GM12891 (cell line): ENCODE measurements around the gene MAP3K19.

ENCODE experiments used
- DNase-seq: peaks from one replicate; pipeline ENCODE4 v3.0.0; 2011; ENCODE audit warnings: low spot score; ENCODE audit not compliant: insufficient read length
- FAIRE-seq: peaks from 2 replicates; lab custom pipeline; 2011; peaks lifted over from hg19 to GRCh38; lab: Jason Lieb, UNC
- PAX5 ChIP-seq: IDR thresholded peaks from 2 replicates; pipeline ENCODE4 v1.6.1; 2011; ENCODE audit warnings: low read length, moderate library complexity, mild to moderate bottlenecking; ENCODE audit not compliant: insufficient read depth, severe bottlenecking
- POLR2A ChIP-seq: IDR thresholded peaks from 2 replicates; pipeline ENCODE4 v1.6.1; 2011; ENCODE audit warnings: low read depth, low read length, control low read depth
- POLR2AphosphoS5 ChIP-seq: IDR thresholded peaks from 2 replicates; pipeline ENCODE4 v1.6.1; 2011; ENCODE audit warnings: low read depth, low read length, control low read depth
- POU2F2 ChIP-seq: IDR thresholded peaks from 2 replicates; pipeline ENCODE4 v1.6.1; 2011; ENCODE audit warnings: low read depth, mild to moderate bottlenecking, control low read depth, low read length, moderate library complexity
- SPI1 ChIP-seq: IDR thresholded peaks from 2 replicates; pipeline ENCODE4 v1.6.1; 2011; ENCODE audit warnings: low read depth, low read length, control low read depth
- TAF1 ChIP-seq: IDR thresholded peaks from 2 replicates; pipeline ENCODE4 v1.6.1; 2011; ENCODE audit warnings: low read depth, low read length, control low read depth

The MAP3K19 gene

DNA sequence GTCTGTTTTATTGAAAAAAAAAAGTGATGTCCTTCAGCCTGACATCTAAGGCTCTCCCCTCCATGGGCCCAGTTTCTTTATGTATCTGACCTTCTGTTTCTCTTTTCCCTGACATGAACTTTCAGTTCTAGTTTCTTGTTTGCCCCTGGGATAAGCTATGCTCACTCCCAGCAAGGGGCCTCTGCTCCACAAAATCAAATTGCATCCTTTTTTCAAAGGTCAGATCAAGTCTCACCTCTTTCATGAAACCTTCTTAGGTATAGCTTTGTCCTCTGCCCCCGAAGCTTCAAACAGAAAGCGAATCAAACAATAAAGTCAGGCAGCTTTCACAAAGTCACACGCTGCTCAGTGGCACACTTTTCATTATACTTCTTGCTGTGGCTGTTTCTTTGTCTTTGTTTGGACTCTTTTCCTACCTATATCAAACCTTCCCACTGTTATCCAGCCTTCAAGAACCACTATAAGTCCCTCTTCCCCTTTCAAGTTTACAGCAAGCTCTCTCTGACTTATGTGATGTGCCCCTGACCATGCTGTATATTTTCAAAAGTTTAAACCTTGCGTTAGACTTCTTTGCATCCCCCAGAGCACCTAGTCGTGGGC, 23.3 kb downstream of the MAP3K19 start:
- no peak for TF ChIP-seq PAX5
- TF ChIP-seq POU2F2: no peak
- no peak for TF ChIP-seq TAF1
- TF ChIP-seq POLR2AphosphoS5: no peak
- no peak for TF ChIP-seq POLR2A
- TF ChIP-seq SPI1: no peak
- DNase-seq (no peak), FAIRE-seq (no peak)

DNA sequence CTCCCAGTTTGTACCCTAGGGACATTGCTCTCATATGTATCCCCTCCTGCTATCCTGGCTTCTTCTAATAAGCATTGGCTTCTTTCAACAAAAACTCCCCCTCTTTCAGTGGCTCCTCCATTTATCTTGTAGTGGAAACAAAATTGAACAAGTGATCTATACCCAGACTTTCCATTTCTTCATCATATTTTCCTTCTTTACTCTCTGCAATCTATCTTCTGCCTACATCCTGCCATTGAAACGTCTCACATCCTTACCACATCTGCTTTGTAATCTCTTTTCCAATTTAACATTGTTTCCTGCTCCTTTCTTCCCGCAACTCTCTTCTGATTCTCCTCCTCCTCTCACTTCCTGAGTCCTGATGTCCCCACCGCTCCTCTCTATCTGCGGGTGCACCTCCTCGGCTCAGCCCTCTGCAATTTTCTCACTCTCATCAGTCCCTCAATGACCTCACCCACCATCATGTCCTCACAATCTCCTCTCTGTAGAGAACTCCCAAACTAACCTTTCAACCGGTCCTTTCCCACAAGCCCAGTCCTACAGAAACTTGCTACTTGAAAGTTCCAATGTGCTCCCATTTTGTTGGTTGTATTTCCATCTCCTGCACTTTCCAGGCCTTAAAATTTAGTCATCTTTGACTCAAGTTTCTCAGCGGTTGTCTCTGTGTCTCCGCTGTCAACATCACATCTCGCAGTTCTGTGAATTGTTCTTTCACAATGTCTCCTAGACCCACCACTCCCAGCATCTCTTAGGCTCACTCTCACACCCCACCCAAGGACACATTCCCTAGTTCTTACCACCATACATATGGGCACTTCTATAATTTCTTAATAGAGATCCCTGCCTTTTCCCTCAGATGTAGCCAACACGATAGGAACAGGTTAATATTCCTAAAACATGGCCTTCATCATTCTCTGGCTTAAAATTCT, 24.0 kb downstream of the MAP3K19 start:
- DNase-seq (no peak), FAIRE-seq (no peak)
- TF ChIP-seq PAX5 (no peak), TAF1 (no peak), SPI1 (no peak), POU2F2 (no peak), POLR2A (no peak), POLR2AphosphoS5 (no peak)

DNA sequence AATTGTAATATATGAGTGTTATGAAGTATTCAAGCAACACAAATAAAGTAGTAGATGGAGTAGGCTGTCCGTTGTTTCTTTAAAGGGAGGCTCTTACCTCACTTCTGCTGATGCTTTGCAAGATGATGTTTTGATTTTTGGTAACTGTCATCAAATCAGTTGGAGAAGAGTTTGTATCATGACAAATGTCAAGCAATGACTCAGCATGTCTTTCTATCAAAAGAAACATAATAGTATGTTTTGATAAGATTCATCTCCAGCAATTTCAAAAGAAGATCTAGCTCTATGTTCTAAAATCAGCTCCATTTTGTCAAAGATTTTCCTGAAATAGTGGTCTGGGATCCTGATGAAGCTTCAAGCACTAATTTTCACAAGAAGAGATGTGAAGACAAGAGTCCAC, 25.6 kb downstream of the MAP3K19 start:
- DNase-seq (no peak), FAIRE-seq (no peak)
- TF ChIP-seq TAF1: no peak
- no peak for TF ChIP-seq POLR2A
- TF ChIP-seq PAX5: no peak
- no peak for TF ChIP-seq SPI1
- TF ChIP-seq POU2F2: no peak
- TF ChIP-seq POLR2AphosphoS5: no peak

DNA sequence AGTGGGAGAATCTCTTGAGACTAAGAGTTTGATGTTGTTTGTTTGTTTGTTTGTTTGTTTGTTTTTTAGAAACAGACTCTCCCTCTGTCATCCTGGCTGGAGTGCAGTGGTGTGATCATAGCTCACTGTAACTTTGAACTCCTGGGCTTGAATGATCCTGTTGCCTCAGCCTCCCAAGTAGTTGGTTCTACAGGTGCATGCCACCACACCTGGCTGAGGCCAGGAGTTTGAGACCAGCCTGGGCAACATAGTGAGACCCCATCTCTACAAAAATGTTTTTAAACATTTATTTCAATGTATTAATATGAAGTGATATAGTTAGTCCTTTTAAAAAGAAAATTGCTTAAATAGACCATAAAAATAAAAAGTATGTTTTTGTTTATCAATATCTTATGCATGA, 35.6 kb downstream of the MAP3K19 start:
- FAIRE-seq (no peak), DNase-seq (no peak)
- TF ChIP-seq POU2F2: no peak
- TF ChIP-seq SPI1: no peak
- no peak for TF ChIP-seq TAF1
- TF ChIP-seq POLR2AphosphoS5: no peak
- TF ChIP-seq PAX5: no peak
- TF ChIP-seq POLR2A: no peak

DNA sequence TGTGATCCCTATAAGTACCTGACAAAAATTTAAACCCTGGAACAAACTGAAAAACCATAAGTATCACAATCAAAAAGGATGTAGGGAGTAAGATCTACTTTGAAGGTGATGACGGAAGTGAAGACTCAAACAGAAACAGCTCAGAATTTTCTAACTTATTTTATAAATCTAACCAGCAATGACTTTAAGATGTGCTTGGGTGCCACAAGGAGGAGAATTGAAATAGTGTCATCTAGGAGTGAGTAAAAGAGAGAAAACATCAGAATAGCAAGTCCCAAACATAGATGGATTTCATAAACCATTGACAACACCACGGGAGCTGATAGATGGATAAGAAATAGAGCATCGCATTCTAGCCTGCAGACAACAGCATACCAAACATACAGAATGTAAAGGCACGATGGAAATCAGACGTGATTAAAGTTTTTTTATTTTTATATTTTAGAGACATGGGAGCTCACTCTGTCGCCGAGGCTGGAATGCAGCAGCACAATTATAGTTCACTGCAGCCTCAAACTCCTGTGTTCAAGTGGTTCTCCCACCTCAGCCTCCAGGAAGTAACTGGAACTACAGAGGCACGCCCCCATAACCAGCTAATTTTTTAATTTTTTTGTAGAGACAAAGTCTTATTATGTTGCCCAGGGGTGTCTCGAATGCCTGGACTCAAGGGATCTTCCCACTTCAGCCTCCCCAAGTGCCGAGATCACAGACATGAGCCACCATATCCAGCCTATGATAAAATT, 36.9 kb downstream of the MAP3K19 start:
- TF ChIP-seq POU2F2: no peak
- no peak for TF ChIP-seq PAX5
- TF ChIP-seq POLR2A: no peak
- TF ChIP-seq POLR2AphosphoS5: no peak
- TF ChIP-seq SPI1: no peak
- TF ChIP-seq TAF1: no peak
- no peak for FAIRE-seq
- no peak for DNase-seq

DNA sequence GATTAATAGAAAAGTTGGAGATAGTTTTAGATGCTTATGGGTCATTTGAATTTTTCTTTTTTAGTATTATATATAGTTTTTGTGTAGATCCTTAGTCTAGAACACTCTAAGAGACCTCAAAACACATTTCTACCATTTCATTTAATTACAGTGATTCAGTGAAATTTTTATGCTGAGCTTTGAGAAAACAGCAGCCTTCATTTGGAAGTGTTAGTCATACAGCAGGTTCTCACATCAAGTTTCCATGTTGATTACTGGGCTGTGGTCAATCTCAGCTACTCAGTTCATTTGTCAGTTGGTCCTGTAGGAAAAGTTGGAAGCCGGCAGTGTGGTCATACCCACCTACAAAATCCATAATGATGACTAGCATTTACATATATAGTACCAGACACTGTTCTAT, 37.9 kb downstream of the MAP3K19 start:
- FAIRE-seq: no peak
- TF ChIP-seq POLR2A (no peak), POLR2AphosphoS5 (no peak), PAX5 (no peak), POU2F2 (no peak), SPI1 (no peak), TAF1 (no peak)
- DNase-seq: no peak

DNA sequence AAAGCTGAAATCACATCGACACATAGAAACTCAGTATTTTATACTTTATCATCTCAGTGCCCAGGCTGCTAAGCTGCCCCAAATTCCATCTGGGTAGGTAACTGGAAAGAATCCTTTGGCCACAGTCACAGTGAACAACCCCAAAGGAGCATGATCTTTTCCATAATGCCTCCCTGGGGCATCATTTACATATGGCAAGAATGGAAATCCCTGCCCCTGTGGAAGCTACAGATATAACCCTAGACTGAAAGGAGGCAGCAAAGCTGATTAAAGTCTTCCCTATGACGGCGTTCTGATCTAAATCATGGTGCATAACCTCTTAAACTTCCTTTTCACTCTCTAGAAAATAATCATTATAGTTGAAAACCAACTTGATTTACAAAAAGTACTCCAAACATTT, 41.5 kb downstream of the MAP3K19 start:
- no peak for FAIRE-seq
- no peak for DNase-seq
- TF ChIP-seq POLR2A (no peak), PAX5 (no peak), SPI1 (no peak), POU2F2 (no peak), TAF1 (no peak), POLR2AphosphoS5 (no peak)

DNA sequence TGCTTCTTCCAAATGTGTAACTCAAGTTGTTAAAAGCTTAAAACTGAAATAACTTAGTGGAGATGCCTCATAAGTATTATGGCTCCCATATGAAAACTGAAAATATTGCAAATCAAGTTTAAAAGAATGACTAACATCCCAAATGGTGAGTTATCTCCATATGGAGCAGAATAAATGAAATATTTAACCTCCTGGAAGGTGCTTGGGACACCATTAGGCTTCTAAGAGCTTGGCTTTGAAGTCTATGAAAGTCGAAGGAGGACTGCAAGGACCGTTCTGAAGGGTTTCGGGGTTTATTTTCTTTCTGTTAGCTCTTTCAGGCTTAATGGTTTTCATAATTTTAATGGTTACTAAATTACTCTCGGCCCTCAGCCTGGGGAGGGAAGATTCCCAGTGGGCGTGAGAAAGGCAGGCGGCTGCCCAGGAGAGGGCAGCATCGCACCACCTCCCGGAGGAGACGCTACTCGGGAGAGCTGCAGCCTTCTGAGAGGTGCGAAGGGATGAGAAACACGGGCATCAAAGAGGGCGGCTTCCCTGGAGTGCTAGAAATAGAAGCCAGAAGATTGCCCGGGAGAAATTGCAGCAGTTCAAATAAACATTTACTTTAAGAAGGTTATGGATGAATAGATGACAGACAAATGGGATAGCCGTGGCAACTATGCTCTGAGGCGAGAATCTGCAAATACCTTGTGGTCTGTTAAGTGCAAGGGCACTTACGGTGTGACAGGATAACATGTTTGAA, 43.1 kb downstream of the MAP3K19 start:
- FAIRE-seq: peak; percentile 89
- TF ChIP-seq SPI1 (no peak), TAF1 (no peak), POLR2A (no peak)
- peak; percentile 54 for DNase-seq

DNA sequence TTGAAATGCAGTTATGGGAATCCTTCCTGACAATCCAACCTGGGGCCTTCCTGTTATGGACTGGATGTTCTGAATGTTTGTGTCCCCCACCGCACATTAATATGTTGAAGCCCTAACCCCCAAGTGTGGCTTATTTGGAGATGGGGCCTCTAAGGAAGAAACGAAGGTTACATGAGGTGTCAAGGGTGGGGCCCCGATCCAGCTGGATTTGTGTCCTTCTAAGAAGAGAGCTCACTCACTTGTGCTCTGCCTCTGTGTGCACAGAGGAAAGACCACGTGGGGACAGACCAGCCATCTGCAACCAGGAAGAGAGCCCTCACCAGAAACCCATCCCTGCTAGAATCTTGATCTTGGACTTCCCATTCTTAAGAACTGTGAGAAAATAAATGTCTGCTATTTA, 44.4 kb downstream of the MAP3K19 start:
- FAIRE-seq (no peak), DNase-seq (no peak)
- TF ChIP-seq POLR2AphosphoS5: no peak
- no peak for TF ChIP-seq POLR2A
- no peak for TF ChIP-seq POU2F2
- no peak for TF ChIP-seq SPI1
- TF ChIP-seq TAF1: no peak
- no peak for TF ChIP-seq PAX5
